Hepatocyte (in vitro differentiated cells): ENCODE measurements around the gene NRXN2. TPM values are rescaled to one million over a fixed set of nuclear protein-coding genes. Genes with fewer than 3 reads are reported as not detected.

Source experiments
- DNase-seq: peaks from one replicate; pipeline ENCODE4 v3.0.0-alpha.2; 2016; ENCODE audit warnings: low spot score
- H2AFZ ChIP-seq: fragments of 200-600 bp; sonication (generic); 2 replicates; pipeline ENCODE4 v1.6.0; 2016; ENCODE audit warnings: antibody characterized with exemption, mild to moderate bottlenecking
- H3K27ac ChIP-seq: fragments of 200-600 bp; sonication (generic); 2 replicates; pipeline ENCODE4 v1.5.1; 2016; ENCODE audit warnings: mild to moderate bottlenecking
- H3K27me3 ChIP-seq: fragments of 200-600 bp; sonication (generic); 2 replicates; pipeline ENCODE4 v1.6.1; 2016
- H3K36me3 ChIP-seq: fragments of 200-600 bp; sonication (generic); replicated peaks from 2 replicates; pipeline ENCODE4 v1.5.1; 2016; ENCODE audit warnings: low read depth; ENCODE audit not compliant: insufficient read depth
- H3K4me1 ChIP-seq: fragments of 200-600 bp; sonication (generic); 2 replicates; pipeline ENCODE4 v1.5.1; 2016; ENCODE audit warnings: mild to moderate bottlenecking, moderate library complexity; ENCODE audit not compliant: insufficient read depth
- H3K4me2 ChIP-seq: fragments of 200-600 bp; sonication (generic); 2 replicates; pipeline ENCODE4 v1.6.0; 2016
- H3K4me3 ChIP-seq: fragments of 200-600 bp; sonication (generic); 2 replicates; pipeline ENCODE4 v1.5.1; 2016; ENCODE audit warnings: mild to moderate bottlenecking
- H3K79me2 ChIP-seq: fragments of 200-600 bp; sonication (generic); 2 replicates; pipeline ENCODE4 v1.6.0; 2017; ENCODE audit warnings: mild to moderate bottlenecking
- H3K9me2 ChIP-seq: fragments of 200-600 bp; sonication (generic); replicated peaks from 2 replicates; pipeline ENCODE4 v1.6.0; 2017; ENCODE audit warnings: mild to moderate bottlenecking; ENCODE audit not compliant: insufficient read depth
- H3K9me3 ChIP-seq: fragments of 200-600 bp; sonication (generic); 2 replicates; pipeline ENCODE4 v1.5.1; 2016; ENCODE audit warnings: low read depth, mild to moderate bottlenecking
- H4K20me1 ChIP-seq: fragments of 200-600 bp; sonication (generic); 2 replicates; pipeline ENCODE4 v1.6.0; 2016; ENCODE audit warnings: mild to moderate bottlenecking; ENCODE audit not compliant: insufficient read depth, poor library complexity, severe bottlenecking
- CTCF ChIP-seq: fragments of 200-600 bp; sonication (generic); IDR thresholded peaks from 2 replicates; pipeline ENCODE4 v1.5.1; 2016; ENCODE audit warnings: antibody characterized with exemption, mild to moderate bottlenecking; ENCODE audit not compliant: poor library complexity
- EZH2 ChIP-seq: fragments of 200-600 bp; sonication (generic); IDR thresholded peaks from 2 replicates; pipeline ENCODE4 v1.6.1; 2016; ENCODE audit warnings: antibody characterized with exemption, mild to moderate bottlenecking, borderline replicate concordance
- EZH2phosphoT487 ChIP-seq: fragments of 200-600 bp; sonication (generic); IDR thresholded peaks from one replicate; pipeline ENCODE4 v1.6.1; 2018; ENCODE audit warnings: antibody characterized with exemption, mild to moderate bottlenecking, low read depth, moderate library complexity; ENCODE audit not compliant: unreplicated experiment, severe bottlenecking
- WGBS: methylation state at CpG from one replicate; pipeline ENCODE4 v1.1.6; 2016; ENCODE audit warnings: low lambda C conversion rate; ENCODE audit errors: missing lambda C conversion rate; 5-methylcytosine and 5-hydroxymethylcytosine counted together
- polyA plus RNA-seq: library from polyadenylated mRNA; unstranded; fragments of >200 nt; fragmentation: Nextera tagmentation; extraction: Ambion mirVana; gene quantifications from 2 replicates; pipeline ENCODE4 v1.2.1, GENCODE V29; 2016
- total RNA-seq: library from RNA; depleted of rRNA; stranded (reverse); fragments of >200 nt; gene quantifications from 2 replicates; pipeline ENCODE4 v1.2.3, GENCODE V29; 2014

NRXN2 gene
- total and polyA plus RNA-seq, 2 experiments from 2014 or later, result 0.83 to 1.7 TPM

- peaks cover 35% of the 10 kb centered on the region for H4K20me1 ChIP-seq
- 81% methylated on average over 7 of the region's 7 CpGs for WGBS
- H3K36me3 ChIP-seq, result peaks cover 6% of the 10 kb centered on the region
Measured at GRCh38 chr11:64760759-64761420, 37.9 kb upstream of the NRXN2 start.

GRCh38 chr11:64759722-64760719 lies 37.0 kb upstream of the NRXN2 start, which contains the start of gene PYGM:
Gene PYGM (minus strand): TSS chr11:64759974. CDS start chr11:64759898, 76 bp downstream.
- DNase-seq, result peak; percentile 66
- Histone ChIP-seq H3K4me1 (peaks cover 9% of the 10 kb centered on the region), H3K9me3 (no peaks in the 10 kb centered on the region), H3K36me3 (peaks cover 2% of the 10 kb centered on the region), H4K20me1 (peaks cover 27% of the 10 kb centered on the region), H3K4me3 (no peak within 1 kb of the TSS), H2AFZ (no peak within 1 kb of the TSS), H3K27ac (no peak within 1 kb of the TSS), H3K4me2 (no peak within 1 kb of the TSS), H3K79me2 (no peaks in the 10 kb centered on the region), H3K27me3 (no peaks in the 10 kb centered on the region), H3K9me2 (no peaks in the 10 kb centered on the region)
- TF ChIP-seq EZH2phosphoT487 (no peak), EZH2 (no peak), CTCF (no peak)
- WGBS, result 41% methylated on average over 22 of the region's 24 CpGs

More at GRCh38 chr11:64760759-64761420, 37.9 kb upstream of the NRXN2 start:
- Histone ChIP-seq H3K27me3 (no peaks in the 10 kb centered on the region), H3K4me2 (no peak overlapping the region), H3K27ac (no peak overlapping the region), H3K9me3 (no peaks in the 10 kb centered on the region), H2AFZ (no peak overlapping the region), H3K9me2 (no peaks in the 10 kb centered on the region), H3K79me2 (no peaks in the 10 kb centered on the region), H3K4me1 (peaks cover 9% of the 10 kb centered on the region), H3K4me3 (no peak overlapping the region)
- TF ChIP-seq EZH2phosphoT487 (no peak), EZH2 (no peak), CTCF (no peak)
- DNase-seq, result no peak

GRCh38 chr11:64759131-64759721 lies 36.2 kb upstream of the NRXN2 start:
- no peak overlapping the region for H3K27ac ChIP-seq
- H3K9me2 ChIP-seq, result no peaks in the 10 kb centered on the region
- peaks cover 9% of the 10 kb centered on the region for H3K4me1 ChIP-seq
- H3K36me3 ChIP-seq, result no peaks in the 10 kb centered on the region
- H4K20me1 ChIP-seq, result peaks cover 19% of the 10 kb centered on the region
- H3K9me3 ChIP-seq, result no peaks in the 10 kb centered on the region
- no peaks in the 10 kb centered on the region for H3K27me3 ChIP-seq
- H3K79me2 ChIP-seq, result no peaks in the 10 kb centered on the region
- 70% methylated on average over 16 of the region's 21 CpGs for WGBS
- TF ChIP-seq CTCF (no peak), EZH2 (no peak), EZH2phosphoT487 (no peak)
- H2AFZ ChIP-seq, result no peak overlapping the region
- DNase-seq, result no peak
- no peak overlapping the region for H3K4me3 ChIP-seq
- H3K4me2 ChIP-seq, result no peak overlapping the region
